Neuronal stem cell (in vitro differentiated cells): ENCODE results near the gene ESYT2.

Source experiments
- DNase-seq: peaks from one replicate; pipeline ENCODE4 v3.0.0-alpha.2; 2013; ENCODE audit warnings: low spot score
- H2AFZ ChIP-seq: one replicate; pipeline ENCODE4 v1.6.1; 2013; ENCODE audit warnings: mild to moderate bottlenecking, low read length, inconsistent platforms
- H2AK5ac ChIP-seq: 2 replicates; pipeline ENCODE4 v1.6.1; 2013; ENCODE audit warnings: low read depth, mild to moderate bottlenecking, inconsistent platforms, low read length, moderate library complexity, mixed read lengths
- H2BK120ac ChIP-seq: 2 replicates; pipeline ENCODE4 v1.6.1; 2013; ENCODE audit warnings: low read depth, mild to moderate bottlenecking, inconsistent platforms, low read length, moderate library complexity, mixed read lengths
- H2BK12ac ChIP-seq: one replicate; pipeline ENCODE4 v1.6.1; 2013; ENCODE audit warnings: low read length, inconsistent platforms
- H2BK15ac ChIP-seq: 2 replicates; pipeline ENCODE4 v1.6.1; 2013; ENCODE audit warnings: mild to moderate bottlenecking, low read length, inconsistent platforms, mixed read lengths
- H2BK5ac ChIP-seq: one replicate; pipeline ENCODE4 v1.6.1; 2013; ENCODE audit warnings: inconsistent platforms, mild to moderate bottlenecking, low read length, moderate library complexity
- H3K14ac ChIP-seq: one replicate; pipeline ENCODE4 v1.6.1; 2013; ENCODE audit warnings: low read length, inconsistent platforms
- H3K18ac ChIP-seq: 2 replicates; pipeline ENCODE4 v1.6.1; 2013; ENCODE audit warnings: low read length, inconsistent platforms
- H3K23ac ChIP-seq: 2 replicates; pipeline ENCODE4 v1.6.1; 2013; ENCODE audit warnings: low read depth, mild to moderate bottlenecking, mixed read lengths, low read length, inconsistent platforms; ENCODE audit not compliant: poor library complexity
- H3K27ac ChIP-seq: replicated peaks from 3 replicates; pipeline ENCODE4 v1.5.1; 2013; ENCODE audit warnings: low read length, inconsistent platforms
- H3K27me3 ChIP-seq, 3 experiments: 2 replicates each; pipeline ENCODE4 v1.6.1; 2013; ENCODE audit warnings: low read length in 3 of 3, mild to moderate bottlenecking in 2 of 3, inconsistent platforms in 1 of 3, low read depth in 1 of 3, mixed read lengths in 1 of 3, moderate library complexity in 1 of 3; ENCODE audit not compliant: control insufficient read depth in 3 of 3, insufficient read depth in 3 of 3
- H3K36me3 ChIP-seq, 2 donors: replicated peaks in 1 of 2; 2 replicates each; pipeline ENCODE4 v1.6.1; 2013; ENCODE audit warnings: low read length in 2 of 2; ENCODE audit not compliant: control insufficient read depth in 2 of 2, insufficient read depth in 2 of 2
- H3K4ac ChIP-seq: 2 replicates; pipeline ENCODE4 v1.6.1; 2013; ENCODE audit warnings: inconsistent platforms, mild to moderate bottlenecking, low read length, moderate library complexity
- H3K4me1 ChIP-seq, 2 donors: 1 replicate in 1 of 2; 2 replicates in 1 of 2; pipeline ENCODE4 v1.6.1; 2013; ENCODE audit warnings: low read length in 2 of 2, low read depth in 1 of 2; ENCODE audit not compliant: control insufficient read depth in 2 of 2, insufficient read depth in 1 of 2
- H3K4me2 ChIP-seq: one replicate; pipeline ENCODE4 v1.6.1; 2013; ENCODE audit warnings: mild to moderate bottlenecking, low read length, inconsistent platforms; ENCODE audit not compliant: insufficient read depth, poor library complexity, severe bottlenecking
- H3K4me3 ChIP-seq, 2 donors: 2 replicates each; pipeline ENCODE4 v1.5.1; 2013; ENCODE audit warnings: low read length in 2 of 2, mild to moderate bottlenecking in 2 of 2, inconsistent platforms in 1 of 2, moderate library complexity in 1 of 2
- H3K79me1 ChIP-seq: one replicate; pipeline ENCODE4 v1.6.1; 2013; ENCODE audit warnings: low read depth, mild to moderate bottlenecking, inconsistent platforms, low read length, moderate library complexity
- H3K9ac ChIP-seq: one replicate; pipeline ENCODE4 v1.6.1; 2013; ENCODE audit warnings: mild to moderate bottlenecking, low read depth, low read length, inconsistent platforms; ENCODE audit not compliant: poor library complexity
- H3K9me3 ChIP-seq, 2 donors: replicated peaks in 1 of 2; 2 replicates each; pipeline versions ENCODE3 to v1.6.1; 2013; ENCODE audit warnings: low read length in 2 of 2, mild to moderate bottlenecking in 2 of 2, inconsistent platforms in 1 of 2, low read depth in 1 of 2, mixed read lengths in 1 of 2, moderate library complexity in 1 of 2; ENCODE audit not compliant: control insufficient read depth in 2 of 2, insufficient read depth in 1 of 2
- H4K8ac ChIP-seq: one replicate; pipeline ENCODE4 v1.6.1; 2013; ENCODE audit warnings: low read depth, mild to moderate bottlenecking, inconsistent platforms, low read length, moderate library complexity
- H4K91ac ChIP-seq: one replicate; pipeline ENCODE4 v1.6.1; 2013; ENCODE audit warnings: low read length, low read depth, mild to moderate bottlenecking, inconsistent platforms; ENCODE audit not compliant: poor library complexity
- WGBS, 2 donors: extraction: QIAGEN DNeasy Blood & Tissue Kit; methylation state at CpG; one replicate each; pipeline ENCODE4 v1.1.7; 2013; ENCODE audit warnings: missing lambda C conversion rate in 2 of 2, mixed read lengths in 1 of 2; ENCODE audit not compliant: insufficient read length in 2 of 2, insufficient replicate concordance in 1 of 2; ENCODE audit errors: extremely low coverage in 2 of 2; 5-methylcytosine and 5-hydroxymethylcytosine counted together

The ESYT2 gene

GRCh38 chr7:158818325-158819213 is 10.7 kb downstream of the ESYT2 start:
- H2BK12ac ChIP-seq, result peak overlapping the region; percentile 12
- peak overlapping the region in 1 of 2 donors; percentile 5 for H3K4me3 ChIP-seq
- H4K8ac ChIP-seq, result no peak overlapping the region
- H3K18ac ChIP-seq, result peak overlapping the region; percentile 78
- DNase-seq, result peak; percentile 51
- peak overlapping the region; percentile 76 for H2AFZ ChIP-seq
- peak overlapping the region; percentile 9 for H4K91ac ChIP-seq
- H3K79me1 ChIP-seq, result peaks cover 6% of the 10 kb centered on the region
- WGBS, 2 donors, result no CpG with 5 or more reads among the region's 15 CpGs
- H3K4me1 ChIP-seq, result peaks cover 16 to 26% of the 10 kb centered on the region in 2 donors
- no peaks in the 10 kb centered on the region for H3K27me3 ChIP-seq
- no peak overlapping the region for H2BK120ac ChIP-seq
- no peak overlapping the region for H2BK5ac ChIP-seq
- H3K4ac ChIP-seq, result no peak overlapping the region
- H3K23ac ChIP-seq, result no peak overlapping the region
- no peak overlapping the region for H3K14ac ChIP-seq
- H3K4me2 ChIP-seq, result no peak overlapping the region
- peak overlapping the region; percentile 9 for H3K9ac ChIP-seq
- H3K27ac ChIP-seq, result peak overlapping the region; percentile 50
- H2AK5ac ChIP-seq, result no peak overlapping the region
- H2BK15ac ChIP-seq, result no peak overlapping the region
- no peaks in the 10 kb centered on the region for H3K36me3 ChIP-seq
- no peaks in the 10 kb centered on the region for H3K9me3 ChIP-seq

GRCh38 chr7:158816995-158817394 is 12.3 kb downstream of the ESYT2 start:
- Histone ChIP-seq H4K91ac (no peak overlapping the region), H3K4me2 (no peak overlapping the region), H2BK15ac (no peak overlapping the region), H3K79me1 (peaks cover 6% of the 10 kb centered on the region), H3K9me3 (no peaks in the 10 kb centered on the region), H2BK5ac (no peak overlapping the region), H3K14ac (no peak overlapping the region), H3K4ac (no peak overlapping the region), H3K4me3 (no peak overlapping the region), H3K27me3 (no peaks in the 10 kb centered on the region), H2BK12ac (no peak overlapping the region), H3K27ac (no peak overlapping the region), H3K9ac (no peak overlapping the region), H3K23ac (no peak overlapping the region), H3K4me1 (peaks cover 16 to 26% of the 10 kb centered on the region in 2 donors), H2AK5ac (no peak overlapping the region), H2AFZ (no peak overlapping the region), H2BK120ac (no peak overlapping the region), H3K18ac (no peak overlapping the region), H3K36me3 (no peaks in the 10 kb centered on the region), H4K8ac (no peak overlapping the region)
- no CpG with 5 or more reads among the region's 2 CpGs for WGBS, 2 donors
- no peak for DNase-seq

GRCh38 chr7:158816271-158816670 is 13.0 kb downstream of the ESYT2 start:
- no peak overlapping the region for H4K91ac ChIP-seq
- no peak for DNase-seq
- no peak overlapping the region for H3K9ac ChIP-seq
- no peak overlapping the region for H2BK12ac ChIP-seq
- no peaks in the 10 kb centered on the region for H3K9me3 ChIP-seq
- no peak overlapping the region for H3K23ac ChIP-seq
- no peak overlapping the region for H3K18ac ChIP-seq
- H3K4ac ChIP-seq, result no peak overlapping the region
- H2AK5ac ChIP-seq, result no peak overlapping the region
- no peak overlapping the region for H2AFZ ChIP-seq
- H3K4me3 ChIP-seq, result no peak overlapping the region
- H2BK15ac ChIP-seq, result no peak overlapping the region
- no peak overlapping the region for H4K8ac ChIP-seq
- WGBS, 2 donors, result no CpG with 5 or more reads among the region's 3 CpGs
- no peak overlapping the region for H3K14ac ChIP-seq
- no peak overlapping the region for H2BK5ac ChIP-seq
- H2BK120ac ChIP-seq, result no peak overlapping the region
- H3K27ac ChIP-seq, result no peak overlapping the region
- H3K36me3 ChIP-seq, result no peaks in the 10 kb centered on the region
- no peak overlapping the region for H3K4me2 ChIP-seq
- no peaks in the 10 kb centered on the region for H3K27me3 ChIP-seq
- peaks cover 6% of the 10 kb centered on the region for H3K79me1 ChIP-seq
- H3K4me1 ChIP-seq, result peaks cover 16 to 27% of the 10 kb centered on the region in 2 donors

GRCh38 chr7:158815800-158816128 is 13.5 kb downstream of the ESYT2 start:
- Histone ChIP-seq H3K27ac (no peak overlapping the region), H3K4me1 (peaks cover 16 to 25% of the 10 kb centered on the region in 2 donors)

More at GRCh38 chr7:158815800-158816128, 13.5 kb downstream of the ESYT2 start:
- H4K91ac ChIP-seq, result no peak overlapping the region
- no peak for DNase-seq
- no peaks in the 10 kb centered on the region for H3K36me3 ChIP-seq
- H3K23ac ChIP-seq, result no peak overlapping the region
- H3K18ac ChIP-seq, result no peak overlapping the region
- no peaks in the 10 kb centered on the region for H3K27me3 ChIP-seq
- no peak overlapping the region for H3K9ac ChIP-seq
- H2BK15ac ChIP-seq, result no peak overlapping the region
- no peak overlapping the region for H3K4ac ChIP-seq
- no peak overlapping the region for H2BK120ac ChIP-seq
- no peak overlapping the region for H2AK5ac ChIP-seq
- no peak overlapping the region for H3K14ac ChIP-seq
- WGBS, 2 donors, result no CpG with 5 or more reads among the region's 6 CpGs
- peaks cover 6% of the 10 kb centered on the region for H3K79me1 ChIP-seq
- H3K4me3 ChIP-seq, result no peak overlapping the region
- no peak overlapping the region for H2BK12ac ChIP-seq
- no peak overlapping the region for H4K8ac ChIP-seq
- H2BK5ac ChIP-seq, result no peak overlapping the region
- H3K4me2 ChIP-seq, result no peak overlapping the region
- no peaks in the 10 kb centered on the region for H3K9me3 ChIP-seq
- H2AFZ ChIP-seq, result no peak overlapping the region
